ENCODE results near the gene CHST8.
A peak's percentile ranks its signal among the peaks of the same experiment; 100 is the strongest.

CHST8 gene

GRCh38 chr19:33767898-33768413, 146.2 kb downstream of the CHST8 start:
- DNase-seq (ENCODE audit: low read depth) = no peak

- no peak for DNase-seq (ENCODE audit: low read depth)
These were observed 147.5 kb downstream of the CHST8 start for GRCh38 chr19:33769208-33769607.

- DNase-seq (ENCODE audit: low read depth) = no peak
These were observed 148.4 kb downstream of the CHST8 start for GRCh38 chr19:33770107-33770506.

- DNase-seq (ENCODE audit: low read depth) = peak; percentile 44
These were observed 149.8 kb downstream of the CHST8 start for GRCh38 chr19:33771384-33772101.

GRCh38 chr19:33772102-33772857, 150.5 kb downstream of the CHST8 start:
- DNase-seq (ENCODE audit: low read depth) = no peak

- DNase-seq (ENCODE audit: low read depth) = no peak
These were observed 151.1 kb downstream of the CHST8 start for GRCh38 chr19:33772858-33773180.

- no peak for DNase-seq (ENCODE audit: low read depth)
These were observed 152.2 kb downstream of the CHST8 start for GRCh38 chr19:33773704-33774624.

GRCh38 chr19:33774751-33775150, 153.0 kb downstream of the CHST8 start:
- DNase-seq (ENCODE audit: low read depth) = no peak

- no peak for DNase-seq (ENCODE audit: low read depth)
These were observed 154.2 kb downstream of the CHST8 start for GRCh38 chr19:33775731-33776487.

GRCh38 chr19:33777351-33777750, 155.6 kb downstream of the CHST8 start:
- no peak for DNase-seq (ENCODE audit: low read depth)

GRCh38 chr19:33777753-33778088, 156.0 kb downstream of the CHST8 start:
- DNase-seq (ENCODE audit: low read depth) = no peak

GRCh38 chr19:33778089-33778791, 156.5 kb downstream of the CHST8 start:
- DNase-seq (ENCODE audit: low read depth) = peak; percentile 76

- no peak for DNase-seq (ENCODE audit: low read depth)
These were observed 158.1 kb downstream of the CHST8 start for GRCh38 chr19:33779849-33780248.

- no peak for DNase-seq (ENCODE audit: low read depth)
These were observed 158.5 kb downstream of the CHST8 start for GRCh38 chr19:33780251-33780650.

GRCh38 chr19:33780746-33781145, 159.0 kb downstream of the CHST8 start:
- DNase-seq (ENCODE audit: low read depth) = no peak

GRCh38 chr19:33781415-33781935, 159.7 kb downstream of the CHST8 start:
- no peak for DNase-seq (ENCODE audit: low read depth)

GRCh38 chr19:33781996-33782395, 160.2 kb downstream of the CHST8 start:
- DNase-seq (ENCODE audit: low read depth) = no peak

- no peak for DNase-seq (ENCODE audit: low read depth)
These were observed 162.7 kb downstream of the CHST8 start for GRCh38 chr19:33784432-33784831.

- DNase-seq (ENCODE audit: low read depth) = no peak
These were observed 164.0 kb downstream of the CHST8 start for GRCh38 chr19:33785795-33786194.

- DNase-seq (ENCODE audit: low read depth) = no peak
These were observed 166.9 kb downstream of the CHST8 start for GRCh38 chr19:33788676-33789075.

GRCh38 chr19:33789344-33789743, 167.6 kb downstream of the CHST8 start:
- DNase-seq (ENCODE audit: low read depth) = no peak
